ENCODE data around the gene DNAH11.

The DNAH11 gene

GRCh38 chr7:21585070-21585724 is 42.4 kb downstream of the DNAH11 start:
- Histone ChIP-seq H3K9me3 (ENCODE audit: control insufficient read depth, insufficient read depth, low read length) (no peaks in the 10 kb centered on the region), H3K4me1 (ENCODE audit: control insufficient read depth, insufficient read depth, low read length) (no peaks in the 10 kb centered on the region), H3K27me3 (ENCODE audit: control insufficient read depth, insufficient read depth, low read length) (no peaks in the 10 kb centered on the region), H3K36me3 (ENCODE audit: control insufficient read depth, insufficient read depth, low read length) (no peaks in the 10 kb centered on the region), H3K4me3 (ENCODE audit: low read length) (no peak overlapping the region), H3K27ac (ENCODE audit: low read length) (no peak overlapping the region)
- 100% methylated on average over 1 of the region's 6 CpGs for WGBS (ENCODE audit: insufficient coverage, insufficient read length)
- no peak for DNase-seq (ENCODE audit: low read depth, low spot score)

DNA sequence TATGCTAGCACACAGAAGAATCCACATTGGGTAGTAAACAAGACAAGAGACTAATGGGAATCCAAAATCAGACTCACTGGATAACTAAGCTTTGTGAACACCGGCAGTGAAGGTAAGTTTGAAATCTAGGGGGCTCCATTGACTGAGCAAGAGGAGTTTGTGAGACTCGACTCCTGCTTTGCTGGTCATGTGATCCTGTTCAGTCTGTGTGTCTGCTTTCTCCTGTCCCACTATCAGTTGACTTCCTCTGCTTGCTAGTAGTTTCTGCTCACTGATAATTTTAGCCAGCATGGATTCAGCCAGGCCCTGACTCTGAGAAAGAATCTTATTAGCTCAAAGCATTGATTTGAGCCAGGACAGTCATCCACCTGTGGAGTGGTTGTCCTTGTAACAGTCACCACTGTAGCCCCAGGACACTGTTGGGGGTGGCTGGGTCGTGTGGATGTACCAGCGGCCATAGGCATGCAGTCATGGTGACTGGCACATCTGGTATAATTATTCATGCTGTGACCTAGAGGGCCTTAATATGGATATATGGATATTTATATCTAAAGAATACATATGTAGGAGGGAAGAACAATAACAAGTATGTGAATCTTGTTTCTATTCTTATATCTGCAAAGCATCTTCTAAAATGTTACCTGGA is 44.4 kb downstream of the DNAH11 start:
- no CpG with 5 or more reads among the region's 4 CpGs for WGBS (ENCODE audit: insufficient coverage, insufficient read length)
- no peak for DNase-seq (ENCODE audit: low read depth, low spot score)

DNA sequence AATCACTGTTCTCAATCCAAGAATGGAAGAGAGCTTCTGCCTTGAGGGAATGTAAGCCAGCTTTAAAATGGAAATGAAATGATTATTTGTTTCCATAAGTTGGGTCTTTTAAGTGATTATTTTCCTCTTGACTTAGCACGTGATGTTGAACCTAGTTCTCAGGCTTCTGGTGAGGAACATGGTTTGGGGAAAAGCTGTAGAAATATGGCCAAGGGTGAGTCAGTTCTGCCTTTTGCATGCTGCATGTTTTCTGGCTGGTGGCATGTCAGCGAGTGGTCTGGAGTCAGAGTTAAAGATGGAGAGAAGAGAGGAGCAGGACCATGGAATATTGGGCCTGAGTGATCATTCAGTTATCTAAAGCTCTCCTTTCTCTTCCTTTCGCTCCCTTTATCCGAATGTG is 54.0 kb downstream of the DNAH11 start:
- no peaks in the 10 kb centered on the region for H3K9me3 ChIP-seq (ENCODE audit: control insufficient read depth, insufficient read depth, low read length)

More for the DNA sequence above, 44.4 kb downstream of the DNAH11 start:
- H3K27ac ChIP-seq (ENCODE audit: low read length): no peak overlapping the region
- H3K9me3 ChIP-seq (ENCODE audit: control insufficient read depth, insufficient read depth, low read length): no peaks in the 10 kb centered on the region
- no peaks in the 10 kb centered on the region for H3K36me3 ChIP-seq (ENCODE audit: control insufficient read depth, insufficient read depth, low read length)
- H3K4me3 ChIP-seq (ENCODE audit: low read length): no peak overlapping the region
- no peaks in the 10 kb centered on the region for H3K4me1 ChIP-seq (ENCODE audit: control insufficient read depth, insufficient read depth, low read length)
- no peaks in the 10 kb centered on the region for H3K27me3 ChIP-seq (ENCODE audit: control insufficient read depth, insufficient read depth, low read length)

GRCh38 chr7:21603462-21603861 is 60.6 kb downstream of the DNAH11 start:
- H3K4me3 ChIP-seq (ENCODE audit: low read length): no peak overlapping the region
- H3K4me1 ChIP-seq (ENCODE audit: control insufficient read depth, insufficient read depth, low read length): no peaks in the 10 kb centered on the region
- H3K9me3 ChIP-seq (ENCODE audit: control insufficient read depth, insufficient read depth, low read length): no peaks in the 10 kb centered on the region
- no peak for DNase-seq (ENCODE audit: low read depth, low spot score)
- no peaks in the 10 kb centered on the region for H3K36me3 ChIP-seq (ENCODE audit: control insufficient read depth, insufficient read depth, low read length)
- H3K27me3 ChIP-seq (ENCODE audit: control insufficient read depth, insufficient read depth, low read length): no peaks in the 10 kb centered on the region
- no peak overlapping the region for H3K27ac ChIP-seq (ENCODE audit: low read length)

More for the DNA sequence above, 54.0 kb downstream of the DNAH11 start:
- no peak overlapping the region for H3K4me3 ChIP-seq (ENCODE audit: low read length)
- no peak for DNase-seq (ENCODE audit: low read depth, low spot score)
- H3K4me1 ChIP-seq (ENCODE audit: control insufficient read depth, insufficient read depth, low read length): no peaks in the 10 kb centered on the region
- H3K36me3 ChIP-seq (ENCODE audit: control insufficient read depth, insufficient read depth, low read length): no peaks in the 10 kb centered on the region
- no CpG with 5 or more reads among the region's 4 CpGs for WGBS (ENCODE audit: insufficient coverage, insufficient read length)
- no peak overlapping the region for H3K27ac ChIP-seq (ENCODE audit: low read length)
- H3K27me3 ChIP-seq (ENCODE audit: control insufficient read depth, insufficient read depth, low read length): no peaks in the 10 kb centered on the region

DNA sequence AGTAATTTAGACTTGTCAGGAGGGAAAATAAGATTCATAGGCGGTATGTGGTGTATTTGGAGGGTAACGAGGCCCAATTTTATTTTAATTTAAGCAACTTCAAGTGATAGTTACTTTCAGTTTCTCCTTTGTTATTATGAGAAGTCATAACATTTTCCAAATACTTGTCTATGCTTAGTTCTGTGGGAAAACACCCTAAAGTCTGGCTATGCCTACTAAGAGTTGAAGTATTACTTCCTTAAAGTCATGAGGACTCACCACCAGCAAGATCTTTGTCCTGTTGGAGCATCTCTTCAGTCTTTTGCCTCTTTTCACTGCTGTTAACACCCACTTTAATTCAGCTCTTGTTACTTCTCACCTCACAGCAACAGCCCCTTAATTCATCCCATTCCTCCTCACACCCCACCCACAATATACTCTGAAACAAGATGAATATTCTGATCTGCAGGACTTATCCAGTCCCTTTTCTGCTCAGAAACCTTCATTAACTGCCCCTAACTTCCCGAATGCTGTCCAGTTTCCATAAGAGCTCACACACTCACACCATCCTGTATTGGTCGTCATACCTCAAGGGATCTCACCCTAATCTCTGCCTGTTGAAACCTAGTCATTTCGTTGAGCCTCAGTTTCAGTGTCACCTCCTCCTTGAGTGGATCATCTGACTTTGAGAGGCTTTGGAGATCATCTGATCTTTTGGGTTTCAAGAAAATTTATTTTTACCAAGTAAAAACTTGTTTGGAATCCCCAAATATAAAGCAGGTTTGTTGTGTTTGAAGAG is 61.3 kb downstream of the DNAH11 start:
- Histone ChIP-seq H3K4me1 (ENCODE audit: control insufficient read depth, insufficient read depth, low read length) (no peaks in the 10 kb centered on the region), H3K9me3 (ENCODE audit: control insufficient read depth, insufficient read depth, low read length) (no peaks in the 10 kb centered on the region), H3K27me3 (ENCODE audit: control insufficient read depth, insufficient read depth, low read length) (no peaks in the 10 kb centered on the region), H3K27ac (ENCODE audit: low read length) (no peak overlapping the region), H3K4me3 (ENCODE audit: low read length) (no peak overlapping the region), H3K36me3 (ENCODE audit: control insufficient read depth, insufficient read depth, low read length) (no peaks in the 10 kb centered on the region)
- no CpG with 5 or more reads among the region's 5 CpGs for WGBS (ENCODE audit: insufficient coverage, insufficient read length)
- DNase-seq (ENCODE audit: low read depth, low spot score): no peak

DNA sequence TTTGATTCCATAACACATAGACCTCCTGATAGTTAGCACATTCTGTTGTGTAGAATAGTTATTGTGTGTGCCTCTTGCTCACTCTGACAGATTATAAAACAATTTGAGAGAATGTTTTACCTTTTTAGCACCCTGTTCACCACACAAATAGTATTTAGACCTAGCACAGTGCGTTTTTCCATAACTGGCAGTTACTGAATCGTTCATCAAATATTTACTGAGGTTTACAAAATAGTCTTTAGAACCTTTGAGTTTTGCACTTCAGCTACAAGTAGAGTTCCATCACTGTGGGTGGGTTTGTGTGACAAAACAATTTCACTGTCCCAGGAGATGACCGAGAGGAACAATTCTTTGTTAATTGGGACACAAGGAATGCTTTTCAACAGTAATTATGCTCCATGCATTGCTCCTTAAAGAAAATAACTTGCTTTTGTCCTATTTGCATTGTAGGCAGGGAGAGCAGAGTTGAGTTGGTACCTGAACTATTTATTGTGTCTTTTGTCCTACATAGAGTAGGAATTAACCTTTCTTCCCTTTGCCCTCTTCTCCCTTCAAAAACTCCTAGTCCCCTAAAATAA is 62.3 kb downstream of the DNAH11 start:
- no peaks in the 10 kb centered on the region for H3K9me3 ChIP-seq (ENCODE audit: control insufficient read depth, insufficient read depth, low read length)
- H3K27me3 ChIP-seq (ENCODE audit: control insufficient read depth, insufficient read depth, low read length): no peaks in the 10 kb centered on the region
- H3K4me1 ChIP-seq (ENCODE audit: control insufficient read depth, insufficient read depth, low read length): no peaks in the 10 kb centered on the region
- no CpG with 5 or more reads among the region's 3 CpGs for WGBS (ENCODE audit: insufficient coverage, insufficient read length)
- no peak for DNase-seq (ENCODE audit: low read depth, low spot score)
- no peaks in the 10 kb centered on the region for H3K36me3 ChIP-seq (ENCODE audit: control insufficient read depth, insufficient read depth, low read length)
- H3K27ac ChIP-seq (ENCODE audit: low read length): no peak overlapping the region
- no peak overlapping the region for H3K4me3 ChIP-seq (ENCODE audit: low read length)

DNA sequence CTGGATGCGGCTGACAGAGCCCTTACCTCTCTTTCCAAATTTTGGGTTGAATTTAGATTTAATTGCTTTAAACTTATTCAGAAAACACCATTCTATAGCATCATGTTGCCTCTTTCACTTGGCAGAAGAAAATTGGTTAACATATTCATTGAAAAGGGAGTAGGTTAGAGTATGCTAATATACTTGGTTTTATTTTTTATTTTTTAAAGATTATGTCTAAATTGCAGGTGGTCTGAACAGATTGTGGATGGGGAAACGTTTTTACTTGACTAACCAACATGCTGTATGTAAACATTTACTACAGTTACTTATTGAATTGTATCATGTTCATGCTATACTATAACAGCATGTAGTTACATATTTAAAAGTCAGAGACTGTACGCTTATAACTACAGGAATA is 65.6 kb downstream of the DNAH11 start:
- no CpG with 5 or more reads among the region's 3 CpGs for WGBS (ENCODE audit: insufficient coverage, insufficient read length)
- DNase-seq (ENCODE audit: low read depth, low spot score): no peak

GRCh38 chr7:21611129-21611528 is 68.3 kb downstream of the DNAH11 start:
- Histone ChIP-seq H3K4me3 (ENCODE audit: low read length) (no peak overlapping the region), H3K36me3 (ENCODE audit: control insufficient read depth, insufficient read depth, low read length) (no peaks in the 10 kb centered on the region), H3K27me3 (ENCODE audit: control insufficient read depth, insufficient read depth, low read length) (no peaks in the 10 kb centered on the region), H3K4me1 (ENCODE audit: control insufficient read depth, insufficient read depth, low read length) (no peaks in the 10 kb centered on the region), H3K9me3 (ENCODE audit: control insufficient read depth, insufficient read depth, low read length) (no peaks in the 10 kb centered on the region), H3K27ac (ENCODE audit: low read length) (no peak overlapping the region)
- no CpG with 5 or more reads among the region's 4 CpGs for WGBS (ENCODE audit: insufficient coverage, insufficient read length)
- DNase-seq (ENCODE audit: low read depth, low spot score): no peak

More for the DNA sequence above, 65.6 kb downstream of the DNAH11 start:
- no peaks in the 10 kb centered on the region for H3K9me3 ChIP-seq (ENCODE audit: control insufficient read depth, insufficient read depth, low read length)
- H3K4me3 ChIP-seq (ENCODE audit: low read length): no peak overlapping the region
- H3K4me1 ChIP-seq (ENCODE audit: control insufficient read depth, insufficient read depth, low read length): no peaks in the 10 kb centered on the region
- no peaks in the 10 kb centered on the region for H3K36me3 ChIP-seq (ENCODE audit: control insufficient read depth, insufficient read depth, low read length)
- H3K27me3 ChIP-seq (ENCODE audit: control insufficient read depth, insufficient read depth, low read length): no peaks in the 10 kb centered on the region
- H3K27ac ChIP-seq (ENCODE audit: low read length): no peak overlapping the region

DNA sequence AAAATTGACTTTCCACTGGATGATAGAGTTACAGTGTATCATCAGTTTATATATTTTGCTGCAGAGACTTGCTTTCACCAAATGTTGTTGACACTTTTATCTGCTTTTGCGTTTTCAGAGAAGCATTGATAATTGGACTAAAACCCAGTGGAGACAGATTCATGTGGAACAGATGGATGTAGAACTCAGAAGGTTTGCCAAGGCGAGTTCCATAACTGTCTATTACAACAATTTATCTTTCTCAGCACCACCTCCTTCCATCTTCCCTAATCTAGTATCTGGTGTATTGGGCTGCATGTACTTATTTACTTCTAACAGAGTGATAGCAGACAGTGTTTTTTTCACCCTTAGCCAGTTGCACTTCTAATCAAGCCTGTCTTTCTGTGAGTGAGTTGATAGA is 73.3 kb downstream of the DNAH11 start:
- Histone ChIP-seq H3K4me3 (ENCODE audit: low read length) (no peak overlapping the region), H3K27ac (ENCODE audit: low read length) (no peak overlapping the region), H3K36me3 (ENCODE audit: control insufficient read depth, insufficient read depth, low read length) (no peaks in the 10 kb centered on the region), H3K27me3 (ENCODE audit: control insufficient read depth, insufficient read depth, low read length) (no peaks in the 10 kb centered on the region), H3K9me3 (ENCODE audit: control insufficient read depth, insufficient read depth, low read length) (no peaks in the 10 kb centered on the region), H3K4me1 (ENCODE audit: control insufficient read depth, insufficient read depth, low read length) (no peaks in the 10 kb centered on the region)
- WGBS (ENCODE audit: insufficient coverage, insufficient read length): no CpG with 5 or more reads among the region's 2 CpGs
- no peak for DNase-seq (ENCODE audit: low read depth, low spot score)

GRCh38 chr7:21616796-21617436 is 74.1 kb downstream of the DNAH11 start:
- H3K27ac ChIP-seq (ENCODE audit: low read length): no peak overlapping the region
- no CpG with 5 or more reads among the region's 7 CpGs for WGBS (ENCODE audit: insufficient coverage, insufficient read length)

More at GRCh38 chr7:21616796-21617436, 74.1 kb downstream of the DNAH11 start:
- no peak overlapping the region for H3K4me3 ChIP-seq (ENCODE audit: low read length)
- no peaks in the 10 kb centered on the region for H3K4me1 ChIP-seq (ENCODE audit: control insufficient read depth, insufficient read depth, low read length)
- H3K36me3 ChIP-seq (ENCODE audit: control insufficient read depth, insufficient read depth, low read length): no peaks in the 10 kb centered on the region
- H3K9me3 ChIP-seq (ENCODE audit: control insufficient read depth, insufficient read depth, low read length): no peaks in the 10 kb centered on the region
- DNase-seq (ENCODE audit: low read depth, low spot score): no peak
- H3K27me3 ChIP-seq (ENCODE audit: control insufficient read depth, insufficient read depth, low read length): no peaks in the 10 kb centered on the region
